Breast epithelium (tissue), 4 donors: ENCODE data around the gene AP3S2. TPM values are rescaled to one million over a fixed set of nuclear protein-coding genes. Genes with fewer than 3 reads are reported as not detected.

Experiments used
- DNase-seq, 2 donors: peaks; one replicate each; pipeline ENCODE4 v3.0.0-alpha.2; 2019; ENCODE audit warnings: low spot score in 2 of 2
- H3K27ac ChIP-seq, 2 donors: fragments of 200-600 bp; sonication (generic) in 1 of 2; one replicate each; pipeline ENCODE4 v1.5.1; 2016 to 2019; ENCODE audit warnings: mild to moderate bottlenecking in 1 of 2
- H3K27me3 ChIP-seq, 2 donors: fragments of 200-600 bp; sonication (generic) in 1 of 2; one replicate each; pipeline versions ENCODE4 v1.5.1 to v1.6.0; 2017 to 2019; ENCODE audit warnings: control low read depth in 1 of 2, mild to moderate bottlenecking in 1 of 2
- H3K36me3 ChIP-seq: fragments of 200-600 bp; one replicate; pipeline ENCODE4 v1.5.1; 2019
- H3K4me1 ChIP-seq, 2 donors: fragments of 200-600 bp; sonication (generic); one replicate each; pipeline ENCODE4 v1.5.1; 2016 to 2019; ENCODE audit warnings: control low read depth in 1 of 2
- H3K4me3 ChIP-seq, 3 donors: fragments of 200-600 bp; sonication (generic); 1 replicate in 2 of 3; 2 replicates in 1 of 3; pipeline ENCODE4 v1.5.1; 2016 to 2019; ENCODE audit warnings: mild to moderate bottlenecking in 3 of 3, moderate library complexity in 2 of 3
- H3K9me3 ChIP-seq, 2 donors: fragments of 200-600 bp; sonication (generic) in 1 of 2; one replicate each; pipeline ENCODE4 v1.5.1; 2016 to 2019; ENCODE audit warnings: control low read depth in 1 of 2
- CTCF ChIP-seq, 3 donors: fragments of 450-650 bp; IDR thresholded peaks; one replicate each; pipeline ENCODE4 v1.5.1; 2016 to 2017; ENCODE audit warnings: antibody characterized with exemption in 3 of 3, mild to moderate bottlenecking in 3 of 3, moderate library complexity in 3 of 3
- POLR2A ChIP-seq: fragments of 450-650 bp; IDR thresholded peaks from one replicate; pipeline ENCODE4 v1.6.1; 2016; ENCODE audit warnings: antibody characterized with exemption, mild to moderate bottlenecking, moderate library complexity
- POLR2AphosphoS5 ChIP-seq, 3 donors: sonication (generic); formaldehyde crosslinking; IDR thresholded peaks; one replicate each; pipeline ENCODE4 v1.6.1; 2017; ENCODE audit warnings: antibody characterized with exemption in 3 of 3
- intact Hi-C: fragments of 100-400 bp; cut with DNase I; formaldehyde crosslinking; loops from one replicate; pipeline ENCODE4 v1.15.1; 2023; ENCODE audit warnings: low total_unique reads
- total RNA-seq, 3 donors: library from RNA; depleted of rRNA; stranded (reverse); fragments of >200 nt; gene quantifications; one replicate each; pipeline ENCODE4 v1.1.0, GENCODE V29; 2016

The AP3S2 gene
- total RNA-seq, 3 donors from 2014 or later: 37.4 to 57.4 (median 52.8) TPM

DNA sequence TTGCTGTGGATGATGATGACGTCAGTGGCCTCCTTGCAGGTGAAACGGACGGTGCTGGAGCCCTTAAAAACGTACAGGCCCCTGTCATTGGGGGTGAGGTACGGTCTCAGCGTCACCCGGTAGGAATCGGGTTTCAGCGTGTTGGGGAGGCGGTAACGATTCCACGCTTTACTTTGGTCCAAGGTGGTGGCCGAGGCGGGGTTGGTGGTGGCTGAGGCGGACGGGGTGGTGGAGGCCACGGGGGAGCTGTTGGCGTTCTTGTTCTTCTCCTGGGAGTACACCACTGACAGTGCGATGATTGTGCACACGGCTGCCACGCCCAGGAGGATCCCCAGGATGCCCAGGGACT, 87.6 kb downstream of the AP3S2 start:
- DNase-seq: no peak
- TF ChIP-seq CTCF (IDR thresholded peaks at IDR 0.05) (no peak), POLR2AphosphoS5 (IDR thresholded peaks at IDR 0.05) (no peak), POLR2A (no peak)
- H3K9me3 ChIP-seq: no peaks in the 10 kb centered on the region
- no peaks in the 10 kb centered on the region for H3K27me3 ChIP-seq
- H3K4me3 ChIP-seq: no peak overlapping the region
- intact Hi-C loops: no loop called here
- H3K27ac ChIP-seq: peak overlapping the region in 1 of 2 donors; percentile 3
- no peaks in the 10 kb centered on the region for H3K4me1 ChIP-seq
- H3K36me3 ChIP-seq: no peaks in the 10 kb centered on the region

DNA sequence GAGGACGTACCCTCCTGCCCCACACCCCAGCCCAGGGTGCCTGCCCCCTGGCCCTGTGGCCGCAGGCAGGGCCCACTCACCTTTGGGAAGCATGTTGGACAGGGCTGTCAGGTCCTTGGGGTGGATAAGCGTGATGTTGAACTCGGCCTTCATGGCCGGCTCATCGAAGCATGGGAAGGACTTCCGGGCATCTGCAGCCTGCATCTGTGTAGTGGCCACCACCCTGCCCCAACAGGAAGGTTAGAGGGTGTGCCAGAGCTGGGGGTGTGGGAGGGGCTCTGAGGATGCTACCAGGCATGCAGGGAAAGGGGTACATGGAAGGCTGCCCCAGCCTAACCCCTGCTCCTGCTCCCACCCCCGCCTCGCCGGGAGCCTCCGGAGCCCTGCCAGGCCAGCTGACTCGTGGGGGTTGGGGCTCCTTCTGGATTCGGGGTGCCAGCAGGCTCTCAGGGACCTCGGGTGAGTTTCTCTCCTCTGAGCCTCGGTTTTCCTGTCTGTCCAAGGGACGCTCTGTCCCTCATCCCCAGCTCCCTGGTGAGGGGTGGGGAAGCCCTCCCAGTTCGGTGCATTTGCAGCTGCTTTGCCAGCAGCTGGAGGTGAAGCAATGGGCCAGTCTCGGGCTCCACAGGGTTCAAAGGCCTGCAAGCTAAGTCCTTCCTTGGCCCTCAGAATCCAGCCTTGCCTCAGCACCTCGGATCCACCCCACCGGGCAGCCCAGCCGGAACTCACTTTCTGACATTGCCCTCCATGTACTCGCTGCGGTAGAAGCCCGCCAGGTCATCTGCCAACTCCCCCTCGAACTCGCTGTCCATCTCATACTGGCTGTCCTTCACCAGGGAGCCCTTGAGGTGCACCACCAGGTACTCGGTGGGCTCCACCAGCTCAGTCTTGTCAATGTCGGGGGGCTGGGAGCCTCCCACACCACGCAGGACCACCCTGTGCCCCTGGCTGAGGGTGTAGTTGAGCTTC, 88.3 kb downstream of the AP3S2 start:
- DNase-seq: no peak
- Histone ChIP-seq H3K9me3 (no peaks in the 10 kb centered on the region), H3K4me1 (no peaks in the 10 kb centered on the region), H3K36me3 (no peaks in the 10 kb centered on the region), H3K27me3 (no peaks in the 10 kb centered on the region), H3K4me3 (no peak overlapping the region), H3K27ac (peak overlapping the region in 1 of 2 donors; percentile 2)
- TF ChIP-seq POLR2A: no peak
- no peak for TF ChIP-seq POLR2AphosphoS5 (IDR thresholded peaks at IDR 0.05)
- TF ChIP-seq CTCF (IDR thresholded peaks at IDR 0.05): no peak
- intact Hi-C loops: no loop called here

GRCh38 chr15:89803941-89804800, 89.6 kb downstream of the AP3S2 start:
- no peaks in the 10 kb centered on the region for H3K27me3 ChIP-seq
- no peak overlapping the region for H3K4me3 ChIP-seq
- DNase-seq: no peak
- no peaks in the 10 kb centered on the region for H3K9me3 ChIP-seq
- peak overlapping the region in 1 of 2 donors; percentile 33 for H3K27ac ChIP-seq
- no peaks in the 10 kb centered on the region for H3K4me1 ChIP-seq
- TF ChIP-seq POLR2AphosphoS5 (IDR thresholded peaks at IDR 0.05) (no peak), CTCF (IDR thresholded peaks at IDR 0.05) (no peak), POLR2A (no peak)
- no peaks in the 10 kb centered on the region for H3K36me3 ChIP-seq
- intact Hi-C loops: no loop called here

GRCh38 chr15:89802986-89803824, 90.6 kb downstream of the AP3S2 start:
- peak overlapping the region; percentile 21 to 33 for H3K27ac ChIP-seq
- H3K36me3 ChIP-seq: no peaks in the 10 kb centered on the region
- no peaks in the 10 kb centered on the region for H3K9me3 ChIP-seq
- H3K4me3 ChIP-seq: no peak overlapping the region
- intact Hi-C loops: no loop called here
- H3K4me1 ChIP-seq: no peaks in the 10 kb centered on the region
- no peak for DNase-seq
- TF ChIP-seq CTCF (IDR thresholded peaks at IDR 0.05) (no peak), POLR2A (no peak)
- no peaks in the 10 kb centered on the region for H3K27me3 ChIP-seq
